BJ (cell line): ENCODE results near the gene GP1BB. TPM values are rescaled to one million over a fixed set of nuclear protein-coding genes. Genes with fewer than 3 reads are reported as not detected.

ENCODE experiments used
- CTCF ChIA-PET: fragments of 350-600 bp; formaldehyde crosslinking; extraction: SDS; loops from one replicate; lab custom pipeline; 2021; ENCODE audit warnings: antibody characterized with exemption, inconsistent platforms; lab: Yijun Ruan, JAX
- POLR2A ChIA-PET: fragments of 300-600 bp; sonication (Branson Sonifier 250); formaldehyde crosslinking; extraction: SDS; loops from one replicate; lab custom pipeline; 2021; ENCODE audit warnings: antibody characterized with exemption; lab: Charles Lee
- DNase-seq: peaks from one replicate; pipeline ENCODE4 v3.0.0-alpha.2; 2011; ENCODE audit warnings: low read depth
- H3K27me3 ChIP-seq: 2 replicates; pipeline ENCODE4 v1.6.0; 2011; ENCODE audit warnings: low read length; ENCODE audit not compliant: control insufficient read depth, insufficient read depth
- H3K36me3 ChIP-seq: 2 replicates; pipeline ENCODE4 v1.5.1; 2011; ENCODE audit warnings: low read length; ENCODE audit not compliant: control insufficient read depth, insufficient read depth
- H3K4me3 ChIP-seq: 2 replicates; pipeline ENCODE4 v1.5.1; 2011; ENCODE audit warnings: low read depth, mild to moderate bottlenecking, control low read depth, low read length
- CTCF ChIP-seq: IDR thresholded peaks from 2 replicates; pipeline ENCODE4 v1.5.1; 2011; ENCODE audit warnings: low read depth, mild to moderate bottlenecking, control low read depth, inconsistent platforms, low read length, moderate library complexity; ENCODE audit not compliant: insufficient read depth
- polyA plus RNA-seq: library from polyadenylated mRNA; depleted of rRNA; stranded (reverse); fragments of >200 nt; gene quantifications from 2 replicates; pipeline ENCODE4 v1.2.3, GENCODE V29; 2011

Gene GP1BB
- polyA plus RNA-seq, 1 experiment, result 4.2 TPM

GRCh38 chr22:19739911-19740449 lies 16.6 kb downstream of the GP1BB start:
- H3K36me3 ChIP-seq, result no peaks in the 10 kb centered on the region
- CTCF ChIA-PET, result interaction anchor here (9.0 kb wide), 1 partner anchor 9 kb away, joined by 49 read pairs; no protein-coding TSS in a partner anchor

GRCh38 chr22:19740586-19740985 lies 17.2 kb downstream of the GP1BB start:
- H3K27me3 ChIP-seq, result no peaks in the 10 kb centered on the region
- no peaks in the 10 kb centered on the region for H3K36me3 ChIP-seq
- CTCF ChIA-PET, result interaction anchor here (9.0 kb wide), 1 partner anchor 10 kb away, joined by 49 read pairs; no protein-coding TSS in a partner anchor
- POLR2A ChIA-PET, result no interaction called here
- DNase-seq, result no peak
- TF ChIP-seq CTCF, result no peak
- H3K4me3 ChIP-seq, result no peak overlapping the region

More at GRCh38 chr22:19739911-19740449, 16.6 kb downstream of the GP1BB start:
- no peak for TF ChIP-seq CTCF
- Histone ChIP-seq H3K4me3 (no peak overlapping the region), H3K27me3 (no peaks in the 10 kb centered on the region)
- POLR2A ChIA-PET, result no interaction called here
- no peak for DNase-seq

GRCh38 chr22:19741053-19741452 lies 17.7 kb downstream of the GP1BB start:
- ChIA-PET POLR2A (no interaction called here), CTCF (interaction anchor here (1.2 to 9.0 kb wide), 4 partner anchors 8 to 173 kb away, joined by 3 to 49 read pairs (median 6); no protein-coding TSS in a partner anchor)
- Histone ChIP-seq H3K4me3 (no peak overlapping the region), H3K36me3 (no peaks in the 10 kb centered on the region), H3K27me3 (no peaks in the 10 kb centered on the region)
- DNase-seq, result no peak
- no peak for TF ChIP-seq CTCF

- no peak for DNase-seq
- H3K27me3 ChIP-seq, result no peaks in the 10 kb centered on the region
- H3K4me3 ChIP-seq, result no peak overlapping the region
- no peaks in the 10 kb centered on the region for H3K36me3 ChIP-seq
- TF ChIP-seq CTCF, result no peak
- ChIA-PET POLR2A (interaction anchor here (0.7 kb wide), 1 partner anchor 9 kb away, joined by 3 read pairs; no protein-coding TSS in a partner anchor), CTCF (interaction anchor here (1.2 to 9.0 kb wide), 4 partner anchors 10 to 172 kb away, joined by 3 to 49 read pairs (median 6); no protein-coding TSS in a partner anchor)
Measured at GRCh38 chr22:19742160-19743066, 19.1 kb downstream of the GP1BB start.

GRCh38 chr22:19743081-19743480 lies 19.7 kb downstream of the GP1BB start:
- no peak for DNase-seq
- Histone ChIP-seq H3K36me3 (no peaks in the 10 kb centered on the region), H3K27me3 (no peaks in the 10 kb centered on the region), H3K4me3 (no peak overlapping the region)
- ChIA-PET POLR2A (interaction anchor here (0.7 kb wide), 1 partner anchor 8 kb away, joined by 3 read pairs; no protein-coding TSS in a partner anchor), CTCF (interaction anchor here (9.0 kb wide), 1 partner anchor 12 kb away, joined by 49 read pairs; no protein-coding TSS in a partner anchor)
- no peak for TF ChIP-seq CTCF
